ENCODE measurements around the gene RAD9B.

Gene RAD9B

GRCh38 chr12:110466791-110467190 lies 35.3 kb upstream of the RAD9B start:
- no peaks in the 10 kb centered on the region for H3K9me3 ChIP-seq (ENCODE audit: severe bottlenecking)
- ATAC-seq (ENCODE audit: low read depth): no peak
- H3K36me3 ChIP-seq (ENCODE audit: low read depth): peaks cover 23% of the 10 kb centered on the region
- no peak for TF ChIP-seq CTCF (IDR thresholded peaks at IDR 0.05; ENCODE audit: poor library complexity, severe bottlenecking)
- H3K4me3 ChIP-seq (ENCODE audit: severe bottlenecking): no peak overlapping the region
- peaks cover 4% of the 10 kb centered on the region for H3K4me1 ChIP-seq (ENCODE audit: insufficient read depth, poor library complexity, severe bottlenecking)
- H3K27me3 ChIP-seq (ENCODE audit: insufficient read depth, poor library complexity, severe bottlenecking): no peaks in the 10 kb centered on the region
- no peak for DNase-seq (ENCODE audit: low spot score)
- H3K27ac ChIP-seq (ENCODE audit: poor library complexity, severe bottlenecking): no peak overlapping the region

DNA sequence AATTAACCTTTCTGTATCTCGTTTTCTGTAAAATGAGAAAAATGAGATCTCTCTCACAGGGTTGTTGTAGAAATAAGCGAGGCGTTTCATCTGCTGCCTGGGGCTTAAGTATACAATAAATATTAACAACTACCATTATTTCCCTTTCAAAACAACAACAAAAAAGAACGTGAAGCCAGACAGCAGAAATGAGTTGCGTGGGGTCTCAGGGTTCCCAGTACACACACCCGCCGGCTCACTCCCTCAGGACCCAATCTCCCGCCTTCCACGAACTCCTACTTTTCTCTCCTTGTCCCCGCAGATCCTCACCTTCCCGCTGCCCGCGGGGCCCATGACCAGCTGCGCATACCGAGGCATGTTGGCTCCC lies 34.3 kb upstream of the RAD9B start:
- peaks cover 4% of the 10 kb centered on the region for H3K4me1 ChIP-seq (ENCODE audit: insufficient read depth, poor library complexity, severe bottlenecking)
- no peak for TF ChIP-seq CTCF (IDR thresholded peaks at IDR 0.05; ENCODE audit: poor library complexity, severe bottlenecking)

GRCh38 chr12:110468214-110469048 lies 33.7 kb upstream of the RAD9B start, which contains the start of the genes FAM216A and GPN3:
TSS of gene FAM216A (plus strand) at chr12:110468845. CDS start at chr12:110468876, 31 bp downstream.
TSS of gene GPN3 (minus strand) at chr12:110468257. CDS start at chr12:110468203, 54 bp downstream.
- no peak for TF ChIP-seq CTCF (IDR thresholded peaks at IDR 0.05; ENCODE audit: poor library complexity, severe bottlenecking)
- DNase-seq (ENCODE audit: low spot score) (peak; percentile 97), ATAC-seq (ENCODE audit: low read depth) (peak; percentile 93)
- no peaks in the 10 kb centered on the region for H3K27me3 ChIP-seq (ENCODE audit: insufficient read depth, poor library complexity, severe bottlenecking)
- peak within 1 kb of the TSS; percentile 63 for H3K4me3 ChIP-seq (ENCODE audit: severe bottlenecking)
- peak within 1 kb of the TSS; percentile 87 for H3K27ac ChIP-seq (ENCODE audit: poor library complexity, severe bottlenecking)
- H3K4me1 ChIP-seq (ENCODE audit: insufficient read depth, poor library complexity, severe bottlenecking): peaks cover 4% of the 10 kb centered on the region
- peaks cover 18% of the 10 kb centered on the region for H3K36me3 ChIP-seq (ENCODE audit: low read depth)
- H3K9me3 ChIP-seq (ENCODE audit: severe bottlenecking): no peaks in the 10 kb centered on the region

More for the DNA sequence above, 34.3 kb upstream of the RAD9B start:
- no peak for ATAC-seq (ENCODE audit: low read depth)
- Histone ChIP-seq H3K27me3 (ENCODE audit: insufficient read depth, poor library complexity, severe bottlenecking) (no peaks in the 10 kb centered on the region), H3K9me3 (ENCODE audit: severe bottlenecking) (no peaks in the 10 kb centered on the region), H3K4me3 (ENCODE audit: severe bottlenecking) (peak overlapping the region; percentile 63), H3K27ac (ENCODE audit: poor library complexity, severe bottlenecking) (peak overlapping the region; percentile 87), H3K36me3 (ENCODE audit: low read depth) (peaks cover 16% of the 10 kb centered on the region)
- no peak for DNase-seq (ENCODE audit: low spot score)

- Histone ChIP-seq H3K27me3 (ENCODE audit: insufficient read depth, poor library complexity, severe bottlenecking) (no peaks in the 10 kb centered on the region), H3K27ac (ENCODE audit: poor library complexity, severe bottlenecking) (no peak overlapping the region), H3K4me1 (ENCODE audit: insufficient read depth, poor library complexity, severe bottlenecking) (no peaks in the 10 kb centered on the region), H3K4me3 (ENCODE audit: severe bottlenecking) (no peak overlapping the region), H3K36me3 (ENCODE audit: low read depth) (peaks cover 60% of the 10 kb centered on the region), H3K9me3 (ENCODE audit: severe bottlenecking) (no peaks in the 10 kb centered on the region)
- ATAC-seq (ENCODE audit: low read depth): no peak
- DNase-seq (ENCODE audit: low spot score): no peak
- no peak for TF ChIP-seq CTCF (IDR thresholded peaks at IDR 0.05; ENCODE audit: poor library complexity, severe bottlenecking)
Observed at GRCh38 chr12:110475426-110475825, 26.7 kb upstream of the RAD9B start.
